Stimulated activated naive CD8-positive, alpha-beta T cell treated with anti-CD3 and anti-CD28 coated beads, Interleukin-15, Interleukin-2, amounts not matched to agents 100 ng/mL and 50 ng/mL, for 24 hours (primary cell): ENCODE data around the gene PYGO2.

Experiments used
- H3K27ac Mint-ChIP-seq: one replicate; pipeline ENCODE4 v1.8.0; 2021; ENCODE audit warnings: mild to moderate bottlenecking, mixed read lengths
- H3K27me3 Mint-ChIP-seq: one replicate; pipeline ENCODE4 v1.8.0; 2021; ENCODE audit warnings: mixed read lengths
- H3K36me3 Mint-ChIP-seq: one replicate; pipeline ENCODE4 v1.8.0; 2021; ENCODE audit warnings: low read depth, mixed read lengths
- H3K4me1 Mint-ChIP-seq: one replicate; pipeline ENCODE4 v1.8.0; 2021; ENCODE audit warnings: low read depth, mixed read lengths
- H3K4me3 Mint-ChIP-seq: one replicate; pipeline ENCODE4 v1.8.0; 2021; ENCODE audit warnings: mild to moderate bottlenecking, mixed read lengths
- H3K9me3 Mint-ChIP-seq: one replicate; pipeline ENCODE4 v1.8.0; 2021; ENCODE audit warnings: mixed read lengths

Gene PYGO2

GRCh38 chr1:154974808-154975408, 13.3 kb upstream of the PYGO2 start:
- Mint-ChIP-seq H3K9me3 (no peaks in the 10 kb centered on the region), H3K4me3 (no peak overlapping the region), H3K27ac (no peak overlapping the region), H3K4me1 (peaks cover 32% of the 10 kb centered on the region), H3K36me3 (peaks cover 29% of the 10 kb centered on the region), H3K27me3 (no peaks in the 10 kb centered on the region)

GRCh38 chr1:154974102-154974807, 12.7 kb upstream of the PYGO2 start, which contains the start of gene CKS1B:
TSS of gene CKS1B (plus strand) at chr1:154974681. CDS start at chr1:154974746, 65 bp downstream.
- H3K27me3 Mint-ChIP-seq = no peaks in the 10 kb centered on the region
- no peaks in the 10 kb centered on the region for H3K9me3 Mint-ChIP-seq
- H3K4me3 Mint-ChIP-seq = no peak within 1 kb of the TSS
- peaks cover 37% of the 10 kb centered on the region for H3K4me1 Mint-ChIP-seq
- H3K27ac Mint-ChIP-seq = no peak within 1 kb of the TSS
- peaks cover 28% of the 10 kb centered on the region for H3K36me3 Mint-ChIP-seq

GRCh38 chr1:154973344-154974101, 11.9 kb upstream of the PYGO2 start:
- no peaks in the 10 kb centered on the region for H3K9me3 Mint-ChIP-seq
- peak overlapping the region; percentile 59 for H3K27ac Mint-ChIP-seq
- H3K36me3 Mint-ChIP-seq = peaks cover 22% of the 10 kb centered on the region
- H3K27me3 Mint-ChIP-seq = no peaks in the 10 kb centered on the region
- H3K4me1 Mint-ChIP-seq = peaks cover 37% of the 10 kb centered on the region
- no peak overlapping the region for H3K4me3 Mint-ChIP-seq

- Mint-ChIP-seq H3K4me3 (no peak overlapping the region), H3K27me3 (no peaks in the 10 kb centered on the region)
Observed at GRCh38 chr1:154972517-154973343, 11.1 kb upstream of the PYGO2 start.

GRCh38 chr1:154972213-154972516, 10.6 kb upstream of the PYGO2 start:
- H3K4me3 Mint-ChIP-seq = no peak overlapping the region
- H3K27ac Mint-ChIP-seq = peak overlapping the region; percentile 59
- H3K9me3 Mint-ChIP-seq = no peaks in the 10 kb centered on the region

More at GRCh38 chr1:154972517-154973343, 11.1 kb upstream of the PYGO2 start:
- no peaks in the 10 kb centered on the region for H3K9me3 Mint-ChIP-seq
- H3K4me1 Mint-ChIP-seq = peaks cover 35% of the 10 kb centered on the region
- H3K36me3 Mint-ChIP-seq = peaks cover 20% of the 10 kb centered on the region
- peak overlapping the region; percentile 59 for H3K27ac Mint-ChIP-seq

GRCh38 chr1:154971341-154971998, 9.9 kb upstream of the PYGO2 start:
- Mint-ChIP-seq H3K9me3 (no peaks in the 10 kb centered on the region), H3K4me1 (peaks cover 31% of the 10 kb centered on the region), H3K36me3 (peaks cover 18% of the 10 kb centered on the region), H3K27me3 (no peaks in the 10 kb centered on the region), H3K27ac (peak overlapping the region; percentile 90), H3K4me3 (peak overlapping the region; percentile 33)

More at GRCh38 chr1:154972213-154972516, 10.6 kb upstream of the PYGO2 start:
- Mint-ChIP-seq H3K36me3 (peaks cover 18% of the 10 kb centered on the region), H3K4me1 (peaks cover 31% of the 10 kb centered on the region), H3K27me3 (no peaks in the 10 kb centered on the region)

- Mint-ChIP-seq H3K36me3 (peaks cover 19% of the 10 kb centered on the region), H3K4me3 (peak within 1 kb of the TSS; percentile 33), H3K27ac (peak within 1 kb of the TSS; percentile 90), H3K4me1 (peaks cover 31% of the 10 kb centered on the region), H3K9me3 (no peaks in the 10 kb centered on the region), H3K27me3 (no peaks in the 10 kb centered on the region)
Observed at GRCh38 chr1:154970631-154971340, 9.2 kb upstream of the PYGO2 start, which contains the start of gene SHC1. TSS of gene SHC1 (minus strand) at chr1:154970747. CDS start at chr1:154970526, 221 bp downstream.

- H3K4me1 Mint-ChIP-seq = peaks cover 31% of the 10 kb centered on the region
- no peak overlapping the region for H3K4me3 Mint-ChIP-seq
- H3K27me3 Mint-ChIP-seq = no peaks in the 10 kb centered on the region
- no peaks in the 10 kb centered on the region for H3K9me3 Mint-ChIP-seq
- peak overlapping the region; percentile 32 for H3K27ac Mint-ChIP-seq
- H3K36me3 Mint-ChIP-seq = peaks cover 27% of the 10 kb centered on the region
Observed at GRCh38 chr1:154969860-154970452, 8.4 kb upstream of the PYGO2 start.

- Mint-ChIP-seq H3K9me3 (no peaks in the 10 kb centered on the region), H3K4me1 (peaks cover 31% of the 10 kb centered on the region), H3K27ac (peak overlapping the region; percentile 54), H3K4me3 (no peak overlapping the region), H3K27me3 (no peaks in the 10 kb centered on the region), H3K36me3 (peaks cover 32% of the 10 kb centered on the region)
Observed at GRCh38 chr1:154969246-154969645, 7.7 kb upstream of the PYGO2 start.

GRCh38 chr1:154968731-154969130, 7.1 kb upstream of the PYGO2 start:
- H3K27ac Mint-ChIP-seq = peak overlapping the region; percentile 54

GRCh38 chr1:154967331-154967950, 5.9 kb upstream of the PYGO2 start:
- peaks cover 45% of the 10 kb centered on the region for H3K36me3 Mint-ChIP-seq
- H3K4me3 Mint-ChIP-seq = no peak overlapping the region
- H3K4me1 Mint-ChIP-seq = peaks cover 40% of the 10 kb centered on the region
- H3K27me3 Mint-ChIP-seq = no peaks in the 10 kb centered on the region
- H3K27ac Mint-ChIP-seq = no peak overlapping the region
- H3K9me3 Mint-ChIP-seq = no peaks in the 10 kb centered on the region

More at GRCh38 chr1:154968731-154969130, 7.1 kb upstream of the PYGO2 start:
- Mint-ChIP-seq H3K27me3 (no peaks in the 10 kb centered on the region), H3K4me1 (peaks cover 34% of the 10 kb centered on the region), H3K4me3 (no peak overlapping the region), H3K36me3 (peaks cover 35% of the 10 kb centered on the region), H3K9me3 (no peaks in the 10 kb centered on the region)

GRCh38 chr1:154966111-154966510, 4.5 kb upstream of the PYGO2 start:
- H3K36me3 Mint-ChIP-seq = peaks cover 40% of the 10 kb centered on the region
- no peak overlapping the region for H3K27ac Mint-ChIP-seq
- H3K4me1 Mint-ChIP-seq = peaks cover 31% of the 10 kb centered on the region
- H3K9me3 Mint-ChIP-seq = no peaks in the 10 kb centered on the region
- no peak overlapping the region for H3K4me3 Mint-ChIP-seq
- H3K27me3 Mint-ChIP-seq = no peaks in the 10 kb centered on the region

GRCh38 chr1:154964359-154964758, 2.8 kb upstream of the PYGO2 start:
- no peak overlapping the region for H3K4me3 Mint-ChIP-seq
- H3K36me3 Mint-ChIP-seq = peaks cover 38% of the 10 kb centered on the region
- no peaks in the 10 kb centered on the region for H3K9me3 Mint-ChIP-seq
- peak overlapping the region; percentile 60 for H3K27ac Mint-ChIP-seq
- H3K4me1 Mint-ChIP-seq = peaks cover 32% of the 10 kb centered on the region
- H3K27me3 Mint-ChIP-seq = no peaks in the 10 kb centered on the region
